CD4-positive, alpha-beta T cell (primary cell): ENCODE measurements around the gene PANX2. TPM values are rescaled to one million over a fixed set of nuclear protein-coding genes. Genes with fewer than 3 reads are reported as not detected.

ENCODE experiments used
- ATAC-seq: fragments of 200-7000 bp; cut with Tn5 transposase; one replicate; pipeline ENCODE4 v1.10.0; 2022; ENCODE audit warnings: mild to moderate bottlenecking; ENCODE audit not compliant: poor library complexity
- CTCF ChIA-PET: fragments of 350-600 bp; sonication (Branson Sonifier 250); formaldehyde crosslinking; loops from one replicate; lab custom pipeline; 2021; ENCODE audit warnings: antibody characterized with exemption, inconsistent platforms; lab: Charles Lee
- POLR2A ChIA-PET: fragments of 350-600 bp; sonication (Branson Sonifier 250); formaldehyde crosslinking; loops from one replicate; lab custom pipeline; 2021; ENCODE audit warnings: antibody characterized with exemption, inconsistent platforms; lab: Charles Lee
- DNase-seq, 14 experiments: peaks; one replicate each; pipeline ENCODE4 v3.0.0-alpha.2; 2013 to 2020; ENCODE audit warnings: mixed read lengths in 2 of 14
- H3K27ac ChIP-seq, 2 donors: one replicate each; pipeline versions ENCODE4 v1.5.1 to v1.7.0; 2013; ENCODE audit warnings: low read length in 2 of 2, low read depth in 1 of 2, mild to moderate bottlenecking in 1 of 2
- H3K27me3 ChIP-seq, 2 experiments: 1 replicate in 1 of 2; 2 replicates in 1 of 2; pipeline versions ENCODE4 v1.6.1 to v1.7.0; 2013; ENCODE audit warnings: low read length in 2 of 2, control low read depth in 1 of 2, mild to moderate bottlenecking in 1 of 2, moderate library complexity in 1 of 2; ENCODE audit not compliant: insufficient read depth in 2 of 2, control insufficient read depth in 1 of 2
- H3K36me3 ChIP-seq: one replicate; pipeline ENCODE4 v1.6.1; 2013; ENCODE audit warnings: low read length, control low read depth; ENCODE audit not compliant: insufficient read depth
- H3K4me1 ChIP-seq: one replicate; pipeline ENCODE4 v1.6.1; 2013; ENCODE audit warnings: low read length, control low read depth; ENCODE audit not compliant: insufficient read depth
- H3K4me3 ChIP-seq: one replicate; pipeline ENCODE4 v1.5.1; 2013; ENCODE audit warnings: mild to moderate bottlenecking, low read length, moderate library complexity
- H3K9me3 ChIP-seq, 2 experiments: 1 replicate in 1 of 2; 2 replicates in 1 of 2; pipeline versions ENCODE4 v1.6.1 to v1.7.0; 2013; ENCODE audit warnings: low read length in 2 of 2, mild to moderate bottlenecking in 2 of 2, control low read depth in 1 of 2, moderate library complexity in 1 of 2; ENCODE audit not compliant: control insufficient read depth in 1 of 2, insufficient read depth in 1 of 2
- H3K27ac Mint-ChIP-seq: one replicate; pipeline ENCODE4 v1.8.0; 2020; ENCODE audit warnings: mixed read lengths
- H3K27me3 Mint-ChIP-seq: one replicate; pipeline ENCODE4 v1.8.0; 2021; ENCODE audit warnings: mixed read lengths
- H3K36me3 Mint-ChIP-seq: one replicate; pipeline ENCODE4 v1.8.0; 2021; ENCODE audit warnings: low read depth, mixed read lengths
- H3K4me1 Mint-ChIP-seq: one replicate; pipeline ENCODE4 v1.8.0; 2021; ENCODE audit warnings: low read depth, mixed read lengths
- H3K4me3 Mint-ChIP-seq: one replicate; pipeline ENCODE4 v1.8.0; 2020; ENCODE audit warnings: mild to moderate bottlenecking, mixed read lengths
- H3K9me3 Mint-ChIP-seq: one replicate; pipeline ENCODE4 v1.8.0; 2020; ENCODE audit warnings: mixed read lengths
- CTCF ChIP-seq: fragments of 200-600 bp; IDR thresholded peaks from one replicate; pipeline ENCODE4 v1.8.0; 2022; ENCODE audit warnings: antibody characterized with exemption, mild to moderate bottlenecking
- intact Hi-C, 2 experiments: fragments of 100-400 bp; cut with DNase I in 1 of 2; cut with micrococcal nuclease in 1 of 2; formaldehyde crosslinking; loops; one replicate each; pipeline versions ENCODE4 v1.15.1 to v1.9.0; 2023 to 2025; cut with DNase I, micrococcal nuclease
- total RNA-seq, 174 experiments: library from RNA in 2 of 174; stranded (reverse) in 2 of 174; gene quantifications; one replicate each; pipeline ENCODE4 v1.2.3 and lab custom pipeline; 2021 to 2026

The PANX2 gene
- total RNA-seq, 2 experiments from 2014 or later = 0.11 to 0.16 TPM

GRCh38 chr22:50189184-50189848, 18.8 kb downstream of the PANX2 start:
- peaks cover 44% of the 10 kb centered on the region for H3K4me1 Mint-ChIP-seq
- ATAC-seq (no peak), DNase-seq (peak in 2 of 14 experiments; percentile 29 to 49)
- H3K27me3 ChIP-seq = peaks cover 0 to 2% of the 10 kb centered on the region in 2 experiments
- TF ChIP-seq CTCF = no peak
- peaks cover 89% of the 10 kb centered on the region for H3K4me1 ChIP-seq
- H3K4me3 ChIP-seq = no peak overlapping the region
- intact Hi-C loops = loop anchor here in 1 of 2 experiments (5.0 kb wide), 2 partner anchors 53 to 272 kb away; partner anchors contain the start of genes ALG12 and CRELD2
- peaks cover 4% of the 10 kb centered on the region for H3K27me3 Mint-ChIP-seq
- ChIA-PET POLR2A (interaction anchor here (1.1 to 3.1 kb wide), 11 partner anchors 10 to 432 kb away, joined by 3 to 32 read pairs (median 8); partner anchors contain the start of genes HDAC10, LMF2, NCAPH2 and PANX2), CTCF (interaction anchor here (2.3 kb wide), 1 partner anchor 14 kb away, joined by 13 read pairs; no protein-coding TSS in a partner anchor)
- H3K27ac Mint-ChIP-seq = peak overlapping the region; percentile 96
- no peaks in the 10 kb centered on the region for H3K9me3 Mint-ChIP-seq
- H3K36me3 ChIP-seq = peaks cover 19% of the 10 kb centered on the region
- H3K4me3 Mint-ChIP-seq = peak overlapping the region; percentile 86
- H3K36me3 Mint-ChIP-seq = peaks cover 27% of the 10 kb centered on the region
- peak overlapping the region; percentile 94 to 99 for H3K27ac ChIP-seq
- no peaks in the 10 kb centered on the region for H3K9me3 ChIP-seq

DNA sequence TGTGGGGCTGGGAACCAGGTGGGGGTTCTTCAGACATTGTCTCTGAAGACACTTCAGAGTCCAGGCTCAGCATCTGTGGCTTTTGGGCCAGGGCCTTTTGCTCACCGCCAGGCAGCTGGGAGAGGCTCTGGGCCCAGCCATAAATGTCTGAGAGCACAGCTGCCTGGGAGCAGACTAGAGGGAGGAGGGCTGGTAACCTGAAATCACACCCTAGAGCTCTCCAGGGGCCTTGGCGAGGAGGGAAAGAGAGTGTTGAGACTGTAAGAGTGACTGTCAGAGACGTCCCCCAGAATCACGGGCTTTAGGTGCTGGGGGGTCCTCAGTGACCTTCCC, 19.3 kb downstream of the PANX2 start:
- Mint-ChIP-seq H3K27ac (peak overlapping the region; percentile 96), H3K4me3 (peak overlapping the region; percentile 86), H3K9me3 (no peaks in the 10 kb centered on the region), H3K27me3 (peaks cover 4% of the 10 kb centered on the region), H3K4me1 (peaks cover 44% of the 10 kb centered on the region), H3K36me3 (peaks cover 27% of the 10 kb centered on the region)
- ChIA-PET POLR2A (interaction anchor here (1.1 to 3.1 kb wide), 11 partner anchors 10 to 431 kb away, joined by 3 to 32 read pairs (median 8); partner anchors contain the start of genes HDAC10, LMF2, NCAPH2 and PANX2), CTCF (interaction anchor here (1.1 to 2.3 kb wide), 2 partner anchors 13 to 153 kb away, joined by 3 to 13 read pairs; no protein-coding TSS in a partner anchor)
- intact Hi-C loops = loop anchor here (1.0 to 10.0 kb wide), 7 partner anchors 19 to 430 kb away; partner anchors contain the start of genes ALG12 (in 1 of the 2) and CRELD2 (in 1 of the 2)
- ATAC-seq (peak; percentile 3), DNase-seq (no peak)
- Histone ChIP-seq H3K9me3 (no peaks in the 10 kb centered on the region), H3K27ac (peak overlapping the region; percentile 94 to 99), H3K4me1 (peaks cover 89% of the 10 kb centered on the region), H3K4me3 (peak overlapping the region; percentile 86), H3K27me3 (no peaks in the 10 kb centered on the region), H3K36me3 (peaks cover 24% of the 10 kb centered on the region)
- no peak for TF ChIP-seq CTCF

DNA sequence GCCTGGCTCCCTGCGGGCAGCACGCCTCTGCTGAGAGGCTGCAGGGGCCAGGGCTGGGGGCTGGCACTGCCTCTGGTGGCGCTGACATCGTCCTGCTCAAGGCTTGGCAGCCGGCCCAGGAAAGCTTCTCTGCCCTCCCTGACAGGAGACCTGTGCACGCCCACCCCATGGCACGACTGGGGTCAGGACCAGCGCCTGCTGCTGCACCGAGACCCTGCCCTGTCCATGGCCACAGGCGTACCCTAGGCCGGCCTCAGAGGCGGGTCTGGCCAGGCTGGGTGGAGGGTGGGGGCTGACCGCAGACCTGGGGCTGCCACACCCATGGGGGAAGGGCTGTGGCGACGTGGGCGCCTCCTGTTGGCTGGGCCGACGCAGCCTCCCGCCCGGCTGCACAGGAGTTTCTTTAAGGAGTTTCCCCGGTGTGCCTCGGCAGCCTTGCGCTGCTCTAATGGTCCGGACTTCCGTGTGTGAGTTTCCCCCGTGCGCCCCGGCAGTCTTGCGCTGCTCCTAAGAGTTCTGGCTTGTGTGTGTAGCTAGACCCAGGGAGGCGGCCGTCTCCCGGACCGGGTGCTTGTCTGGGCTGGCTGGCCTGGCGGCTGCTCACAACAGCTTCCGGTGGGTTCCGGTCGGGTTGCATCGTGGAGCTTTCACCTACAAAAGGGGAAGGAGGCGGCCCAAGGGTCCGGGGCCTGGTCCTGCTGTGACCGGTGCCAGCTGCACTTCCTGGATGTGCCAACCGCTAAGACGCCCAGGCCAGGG, 19.8 kb downstream of the PANX2 start:
- DNase-seq (peak; percentile 69 to 94 (median 80)), ATAC-seq (peak; percentile 47)
- H3K4me3 Mint-ChIP-seq = peak overlapping the region; percentile 86
- peaks cover 43% of the 10 kb centered on the region for H3K4me1 Mint-ChIP-seq
- H3K36me3 Mint-ChIP-seq = peaks cover 30% of the 10 kb centered on the region
- CTCF ChIA-PET = interaction anchor here (0.7 to 2.3 kb wide), 4 partner anchors 13 to 152 kb away, joined by 3 to 13 read pairs (median 4); no protein-coding TSS in a partner anchor
- H3K9me3 Mint-ChIP-seq = no peaks in the 10 kb centered on the region
- Histone ChIP-seq H3K36me3 (peaks cover 29% of the 10 kb centered on the region), H3K4me3 (peak overlapping the region; percentile 86), H3K4me1 (peaks cover 86% of the 10 kb centered on the region), H3K9me3 (no peaks in the 10 kb centered on the region), H3K27ac (peak overlapping the region; percentile 94 to 99), H3K27me3 (no peaks in the 10 kb centered on the region)
- intact Hi-C loops = loop anchor here (1.0 to 10.0 kb wide), 5 partner anchors 18 to 430 kb away; no protein-coding TSS in a partner anchor
- TF ChIP-seq CTCF = peak; percentile 70
- H3K27me3 Mint-ChIP-seq = peaks cover 2% of the 10 kb centered on the region
- peak overlapping the region; percentile 96 for H3K27ac Mint-ChIP-seq
- POLR2A ChIA-PET = interaction anchor here (0.8 to 3.1 kb wide), 23 partner anchors 8 to 431 kb away, joined by 3 to 32 read pairs (median 4); partner anchors contain the start of genes ALG12, CRELD2, HDAC10 and LMF2
